ENCODE results near the gene SLC6A3. TPM values are rescaled to one million over a fixed set of nuclear protein-coding genes. Genes with fewer than 3 reads are reported as not detected.

Gene SLC6A3
- not detected for total RNA-seq

DNA sequence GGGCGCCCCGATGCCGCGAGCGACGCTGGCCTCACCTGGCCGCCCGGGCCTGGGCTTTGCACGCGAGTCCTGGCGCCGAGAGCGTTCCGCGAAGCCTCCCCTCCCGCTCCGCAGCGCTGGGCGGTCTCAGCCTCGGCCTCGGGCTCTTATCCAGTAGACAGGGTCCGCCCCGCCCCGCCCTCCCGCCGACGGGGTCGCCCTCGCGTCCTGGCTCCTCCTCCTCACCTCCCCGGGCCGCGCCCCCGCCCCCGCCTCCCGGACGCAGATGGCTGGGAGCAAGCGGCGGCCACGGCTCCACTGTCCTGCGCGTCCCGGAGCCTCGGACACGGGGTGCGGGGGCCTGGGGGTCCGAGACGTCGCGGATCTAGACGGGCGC is at the start of gene SLC6A3:
Gene SLC6A3, minus strand, starts transcription at position 128 of the 376 bp plus-strand sequence. CDS start 2,243 bp downstream, outside the sequence.
- POLR2A ChIA-PET = no interaction called here
- TF ChIP-seq, protein P1, sequence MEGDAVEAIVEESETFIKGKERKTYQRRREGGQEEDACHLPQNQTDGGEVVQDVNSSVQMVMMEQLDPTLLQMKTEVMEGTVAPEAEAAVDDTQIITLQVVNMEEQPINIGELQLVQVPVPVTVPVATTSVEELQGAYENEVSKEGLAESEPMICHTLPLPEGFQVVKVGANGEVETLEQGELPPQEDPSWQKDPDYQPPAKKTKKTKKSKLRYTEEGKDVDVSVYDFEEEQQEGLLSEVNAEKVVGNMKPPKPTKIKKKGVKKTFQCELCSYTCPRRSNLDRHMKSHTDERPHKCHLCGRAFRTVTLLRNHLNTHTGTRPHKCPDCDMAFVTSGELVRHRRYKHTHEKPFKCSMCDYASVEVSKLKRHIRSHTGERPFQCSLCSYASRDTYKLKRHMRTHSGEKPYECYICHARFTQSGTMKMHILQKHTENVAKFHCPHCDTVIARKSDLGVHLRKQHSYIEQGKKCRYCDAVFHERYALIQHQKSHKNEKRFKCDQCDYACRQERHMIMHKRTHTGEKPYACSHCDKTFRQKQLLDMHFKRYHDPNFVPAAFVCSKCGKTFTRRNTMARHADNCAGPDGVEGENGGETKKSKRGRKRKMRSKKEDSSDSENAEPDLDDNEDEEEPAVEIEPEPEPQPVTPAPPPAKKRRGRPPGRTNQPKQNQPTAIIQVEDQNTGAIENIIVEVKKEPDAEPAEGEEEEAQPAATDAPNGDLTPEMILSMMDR (IDR thresholded peaks at IDR 0.05) = no peak
- DNase-seq = peak; percentile 52
- CTCF ChIA-PET = no interaction called here
- intact Hi-C loops (cut with micrococcal nuclease) = no loop called here
- Mint-ChIP-seq H3K9me3 (no peaks in the 10 kb centered on the region), H3K4me3 (no peak within 1 kb of the TSS), H3K4me1 (ENCODE audit: low read depth) (peaks cover 29% of the 10 kb centered on the region), H3K27me3 (peaks cover 39% of the 10 kb centered on the region), H3K36me3 (ENCODE audit: low read depth) (no peaks in the 10 kb centered on the region), H3K27ac (no peak within 1 kb of the TSS)
- ATAC-seq = peak; percentile 52

DNA sequence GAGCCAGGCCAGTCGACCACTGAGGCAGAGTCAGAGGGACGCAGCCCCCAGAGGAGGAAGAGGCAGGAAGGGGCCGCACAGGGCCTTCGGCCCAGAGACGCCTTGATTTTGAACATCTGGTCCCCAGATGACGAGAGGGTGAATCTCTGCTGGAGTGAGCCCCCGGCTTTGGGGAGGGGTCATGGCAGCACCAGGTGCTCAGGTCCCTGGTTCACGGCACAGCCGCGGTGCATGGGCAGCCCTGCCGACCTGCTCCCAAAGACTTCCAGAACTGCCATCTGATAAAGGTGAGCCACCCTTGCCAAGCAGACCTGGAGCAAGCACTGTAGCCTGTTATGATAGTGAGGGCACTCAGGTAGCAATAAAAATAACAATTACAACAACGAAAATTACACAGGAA is 48.7 kb upstream of the SLC6A3 start:
- no peak for DNase-seq
- ATAC-seq = no peak
- Mint-ChIP-seq H3K9me3 (no peaks in the 10 kb centered on the region), H3K36me3 (ENCODE audit: low read depth) (peaks cover 51% of the 10 kb centered on the region), H3K27ac (no peak overlapping the region), H3K4me1 (ENCODE audit: low read depth) (peaks cover 80% of the 10 kb centered on the region), H3K4me3 (no peak overlapping the region), H3K27me3 (no peaks in the 10 kb centered on the region)
- ChIA-PET CTCF (interaction anchor here (1.1 kb wide), 1 partner anchor 26 kb away, joined by 3 read pairs; no protein-coding TSS in a partner anchor), POLR2A (no interaction called here)
- intact Hi-C loops (cut with micrococcal nuclease) = no loop called here
- TF ChIP-seq, protein P1 (IDR thresholded peaks at IDR 0.05) = no peak

DNA sequence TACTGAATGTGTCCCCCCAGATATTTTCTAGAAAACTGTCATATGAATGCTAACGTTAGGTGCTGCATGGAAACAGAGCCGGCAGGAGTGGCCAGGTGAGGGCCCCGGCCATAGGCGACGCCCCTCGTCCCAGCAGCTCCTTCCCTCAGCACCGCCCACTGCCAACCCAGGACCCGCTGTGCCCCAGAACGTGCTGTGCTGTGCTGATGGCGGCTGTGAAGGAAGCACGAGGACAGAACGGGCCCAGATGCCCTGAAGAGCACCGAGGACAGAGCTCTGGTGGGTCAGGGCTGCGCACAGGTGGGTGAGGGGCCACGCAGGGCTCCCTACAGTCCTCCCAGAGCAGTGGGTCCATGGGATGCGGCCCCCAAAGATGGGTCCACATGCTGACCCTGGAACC is 48.2 kb upstream of the SLC6A3 start:
- peaks cover 84% of the 10 kb centered on the region for H3K4me1 Mint-ChIP-seq (ENCODE audit: low read depth)
- no peak overlapping the region for H3K4me3 Mint-ChIP-seq
- H3K27me3 Mint-ChIP-seq = no peaks in the 10 kb centered on the region
- DNase-seq (no peak), ATAC-seq (no peak)
- CTCF ChIA-PET = interaction anchor here (1.1 to 1.8 kb wide), 2 partner anchors 25 to 151 kb away, joined by 3 to 12 read pairs; no protein-coding TSS in a partner anchor
- intact Hi-C loops (cut with micrococcal nuclease) = no loop called here
- H3K36me3 Mint-ChIP-seq (ENCODE audit: low read depth) = peaks cover 48% of the 10 kb centered on the region
- POLR2A ChIA-PET = interaction anchor here (1.5 kb wide), 1 partner anchor 9 kb away, joined by 4 read pairs; no protein-coding TSS in a partner anchor
- H3K27ac Mint-ChIP-seq = no peak overlapping the region
- H3K9me3 Mint-ChIP-seq = no peaks in the 10 kb centered on the region
- TF ChIP-seq, protein P1 (IDR thresholded peaks at IDR 0.05) = no peak

DNA sequence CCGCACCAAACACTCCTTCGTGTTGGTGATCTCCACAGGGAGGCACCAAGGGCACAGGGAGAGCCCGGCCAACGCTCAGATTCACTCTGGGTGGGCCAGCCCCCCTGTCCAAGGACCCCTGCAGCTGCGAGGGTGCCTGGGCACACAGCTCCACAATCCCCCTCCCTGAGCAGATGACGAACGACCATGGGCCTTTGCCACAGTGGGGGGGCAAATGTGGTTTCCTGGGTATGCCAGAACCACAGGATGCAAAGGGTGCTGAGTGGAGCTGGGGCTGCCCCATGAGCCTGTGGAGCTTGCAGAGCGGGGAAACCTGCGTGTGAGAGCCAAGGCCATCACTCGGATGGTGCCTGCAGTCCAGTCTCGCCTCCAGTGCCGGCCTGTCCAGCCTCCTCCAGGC is 47.5 kb upstream of the SLC6A3 start:
- ChIA-PET POLR2A (interaction anchor here (1.5 kb wide), 1 partner anchor 9 kb away, joined by 4 read pairs; no protein-coding TSS in a partner anchor), CTCF (interaction anchor here (1.0 to 1.8 kb wide), 4 partner anchors 12 to 152 kb away, joined by 3 to 12 read pairs (median 4); no protein-coding TSS in a partner anchor)
- Mint-ChIP-seq H3K27ac (no peak overlapping the region), H3K4me3 (no peak overlapping the region), H3K36me3 (ENCODE audit: low read depth) (peaks cover 48% of the 10 kb centered on the region), H3K4me1 (ENCODE audit: low read depth) (peaks cover 83% of the 10 kb centered on the region), H3K9me3 (no peaks in the 10 kb centered on the region), H3K27me3 (no peaks in the 10 kb centered on the region)
- DNase-seq = peak; percentile 70
- TF ChIP-seq, protein P1 (IDR thresholded peaks at IDR 0.05) = no peak
- intact Hi-C loops (cut with micrococcal nuclease) = no loop called here
- ATAC-seq = peak; percentile 19

DNA sequence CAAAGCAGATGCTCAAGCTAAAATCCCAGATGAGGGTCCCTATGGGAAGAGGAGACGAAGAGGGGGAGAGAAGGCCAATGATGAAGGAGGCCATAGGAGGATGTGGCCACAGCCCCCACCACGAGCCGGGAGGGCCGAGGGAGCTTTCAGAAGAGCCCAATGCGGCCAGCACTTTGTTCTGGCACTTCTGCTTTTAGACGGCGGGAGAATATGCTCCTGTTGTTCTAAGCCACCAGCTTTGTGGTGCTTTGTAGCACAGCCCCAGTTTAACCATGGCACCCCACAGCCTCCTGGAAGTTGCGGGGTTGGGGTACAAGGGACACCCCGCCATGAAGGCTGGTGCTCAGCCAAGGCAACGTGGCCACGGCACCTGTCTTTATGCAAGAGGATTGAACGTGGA is 45.1 kb upstream of the SLC6A3 start:
- intact Hi-C loops (cut with micrococcal nuclease) = no loop called here
- DNase-seq = no peak
- H3K4me1 Mint-ChIP-seq (ENCODE audit: low read depth) = peaks cover 81% of the 10 kb centered on the region
- no peak for ATAC-seq
- CTCF ChIA-PET = interaction anchor here (1.0 to 1.2 kb wide), 3 partner anchors 10 to 154 kb away, joined by 3 to 4 read pairs (median 3); no protein-coding TSS in a partner anchor
- H3K36me3 Mint-ChIP-seq (ENCODE audit: low read depth) = peaks cover 46% of the 10 kb centered on the region
- TF ChIP-seq, protein P1 (IDR thresholded peaks at IDR 0.05) = no peak
- no peak overlapping the region for H3K27ac Mint-ChIP-seq
- H3K4me3 Mint-ChIP-seq = no peak overlapping the region
- H3K9me3 Mint-ChIP-seq = no peaks in the 10 kb centered on the region
- POLR2A ChIA-PET = interaction anchor here (0.6 to 1.3 kb wide), 3 partner anchors 9 to 36 kb away, joined by 3 to 4 read pairs (median 3); no protein-coding TSS in a partner anchor
- no peaks in the 10 kb centered on the region for H3K27me3 Mint-ChIP-seq
